GM23338 (cell line): ENCODE results near the gene TIAM1. TPM values are rescaled to one million over a fixed set of nuclear protein-coding genes. Genes with fewer than 3 reads are reported as not detected.

Source experiments
- ATAC-seq: fragments of 200-7000 bp; cut with Tn5 transposase; 3 replicates; pipeline ENCODE4 v1.9.1; 2020
- DNase-seq: peaks from one replicate; pipeline ENCODE4 v3.0.0-alpha.2; 2015; ENCODE audit warnings: low spot score
- H2AFZ ChIP-seq: fragments of 200-600 bp; sonication (generic); 2 replicates; pipeline ENCODE4 v1.8.0; 2016; ENCODE audit warnings: antibody characterized with exemption, mild to moderate bottlenecking, moderate library complexity
- H3F3A ChIP-seq: fragments of 200-600 bp; sonication (generic); replicated peaks from 2 replicates; pipeline ENCODE4 v1.8.0; 2017; ENCODE audit warnings: antibody characterized with exemption, mixed run types, low read depth
- H3K27ac ChIP-seq: fragments of 200-600 bp; sonication (generic); 2 replicates; pipeline ENCODE4 v1.6.1; 2016; ENCODE audit warnings: low read depth
- H3K27me3 ChIP-seq: fragments of 200-600 bp; sonication (generic); 2 replicates; pipeline ENCODE4 v1.8.0; 2016; ENCODE audit warnings: mild to moderate bottlenecking, mixed run types, moderate library complexity; ENCODE audit not compliant: insufficient read depth
- H3K36me3 ChIP-seq: fragments of 200-600 bp; sonication (generic); 2 replicates; pipeline ENCODE4 v1.8.0; 2016; ENCODE audit warnings: mild to moderate bottlenecking; ENCODE audit not compliant: insufficient read depth
- H3K4me1 ChIP-seq: fragments of 200-600 bp; sonication (generic); 2 replicates; pipeline ENCODE4 v1.8.0; 2016; ENCODE audit warnings: mild to moderate bottlenecking, moderate library complexity; ENCODE audit not compliant: insufficient read depth
- H3K4me2 ChIP-seq: fragments of 200-600 bp; sonication (generic); 2 replicates; pipeline ENCODE4 v1.7.1; 2017; ENCODE audit warnings: mixed run types
- H3K4me3 ChIP-seq: fragments of 200-600 bp; sonication (generic); 2 replicates; pipeline ENCODE4 v1.6.1; 2016; ENCODE audit warnings: mixed run types
- H3K79me2 ChIP-seq: fragments of 200-600 bp; sonication (generic); replicated peaks from 2 replicates; pipeline ENCODE4 v1.8.0; 2017; ENCODE audit warnings: mild to moderate bottlenecking; ENCODE audit not compliant: insufficient read depth
- H3K9me2 ChIP-seq: fragments of 200-600 bp; sonication (generic); 2 replicates; pipeline ENCODE4 v1.8.0; 2017; ENCODE audit not compliant: insufficient read depth
- H4K20me1 ChIP-seq: fragments of 200-600 bp; sonication (generic); replicated peaks from 2 replicates; pipeline ENCODE4 v1.8.0; 2017; ENCODE audit warnings: mild to moderate bottlenecking; ENCODE audit not compliant: insufficient read depth
- H3K27ac Mint-ChIP-seq: 2 replicates; pipeline ENCODE4 v1.8.0; 2020; ENCODE audit warnings: inconsistent platforms, mild to moderate bottlenecking, moderate library complexity, mixed read lengths
- H3K27me3 Mint-ChIP-seq: 3 replicates; pipeline ENCODE4 v1.8.0; 2022; ENCODE audit warnings: low read depth, mild to moderate bottlenecking, moderate library complexity, mixed read lengths, inconsistent platforms; ENCODE audit not compliant: insufficient read depth, poor library complexity
- H3K36me3 Mint-ChIP-seq: 3 replicates; pipeline ENCODE4 v1.8.0; 2021; ENCODE audit warnings: low read depth, mild to moderate bottlenecking, inconsistent platforms, moderate library complexity, mixed read lengths
- H3K4me1 Mint-ChIP-seq: 3 replicates; pipeline ENCODE4 v1.8.0; 2020; ENCODE audit warnings: mild to moderate bottlenecking, inconsistent platforms, mixed read lengths
- H3K4me3 Mint-ChIP-seq: 3 replicates; pipeline ENCODE4 v1.8.0; 2021; ENCODE audit warnings: moderate library complexity, mild to moderate bottlenecking, inconsistent platforms, mixed read lengths
- H3K9me3 Mint-ChIP-seq: 3 replicates; pipeline ENCODE4 v1.8.0; 2020; ENCODE audit warnings: moderate library complexity, mild to moderate bottlenecking, inconsistent platforms, mixed read lengths
- CREB1 ChIP-seq: fragments of 250-450 bp; sonication (Bioruptor Pico); IDR thresholded peaks from 2 replicates; pipeline ENCODE4 v1.5.0; 2020; ENCODE audit warnings: low read depth, mild to moderate bottlenecking, moderate library complexity
- CTCF ChIP-seq, 2 experiments: fragments of 200-600 bp in 1 of 2; sonication (generic) in 1 of 2; conservative IDR thresholded peaks; 2 replicates each; pipeline versions ENCODE4 v1.5.1 to v1.6.1; 2016 to 2017; ENCODE audit warnings: antibody characterized with exemption in 2 of 2, low read depth in 2 of 2, mild to moderate bottlenecking in 2 of 2, moderate library complexity in 1 of 2
- ETS1 ChIP-seq: IDR thresholded peaks from 2 replicates; pipeline ENCODE4 v1.6.1; 2016; ENCODE audit warnings: antibody characterized with exemption
- EZH2 ChIP-seq: fragments of 200-600 bp; sonication (generic); IDR thresholded peaks from one replicate; pipeline ENCODE4 v1.8.0; 2017; ENCODE audit warnings: antibody characterized with exemption, mild to moderate bottlenecking, low read depth; ENCODE audit not compliant: unreplicated experiment
- EZH2phosphoT487 ChIP-seq: fragments of 200-600 bp; sonication (generic); IDR thresholded peaks from one replicate; pipeline ENCODE4 v1.8.1; 2018; ENCODE audit warnings: antibody characterized with exemption; ENCODE audit not compliant: unreplicated experiment
- JUNB ChIP-seq: IDR thresholded peaks from one replicate; pipeline ENCODE4 v1.6.1; 2016; ENCODE audit warnings: antibody characterized with exemption; ENCODE audit not compliant: unreplicated experiment
- POLR2AphosphoS5 ChIP-seq: IDR thresholded peaks from 2 replicates; pipeline ENCODE4 v1.6.1; 2016; ENCODE audit warnings: antibody characterized with exemption, low read depth
- REST ChIP-seq: IDR thresholded peaks from one replicate; pipeline ENCODE4 v1.6.1; 2018; ENCODE audit warnings: antibody characterized with exemption; ENCODE audit not compliant: unreplicated experiment
- STAT1 ChIP-seq: IDR thresholded peaks from one replicate; pipeline ENCODE4 v1.6.1; 2016; ENCODE audit warnings: antibody characterized with exemption; ENCODE audit not compliant: unreplicated experiment
- ZNF331 ChIP-seq: fragments of 250-450 bp; sonication (Bioruptor Pico); IDR thresholded peaks from 2 replicates; pipeline ENCODE4 v1.5.0; 2020; ENCODE audit warnings: low read depth, mild to moderate bottlenecking, moderate library complexity
- polyA plus RNA-seq: library from polyadenylated mRNA; unstranded; fragments of >200 nt; fragmentation: Nextera tagmentation; extraction: Ambion mirVana; gene quantifications from 2 replicates; pipeline ENCODE4 v1.2.1, GENCODE V29; 2016
- total RNA-seq: library from RNA; depleted of rRNA; stranded (reverse); fragments of >200 nt; shearing (Covaris generic); gene quantifications from 2 replicates; pipeline ENCODE4 v1.2.3, GENCODE V29; 2014

Gene TIAM1
- total and polyA plus RNA-seq, 2 experiments from 2014 or later = 18.5 to 20.0 TPM

- no peak for ATAC-seq
- Histone ChIP-seq H3F3A (no peaks in the 10 kb centered on the region), H3K79me2 (no peaks in the 10 kb centered on the region), H3K4me2 (no peak overlapping the region), H3K4me1 (peaks cover 20% of the 10 kb centered on the region), H3K4me3 (no peak overlapping the region), H3K27me3 (no peaks in the 10 kb centered on the region), H4K20me1 (no peaks in the 10 kb centered on the region), H3K27ac (no peak overlapping the region), H3K36me3 (no peaks in the 10 kb centered on the region), H2AFZ (no peak overlapping the region), H3K9me2 (no peaks in the 10 kb centered on the region)
- TF ChIP-seq CREB1 (CRISPR knock-in tag) = no peak
- H3K4me1 Mint-ChIP-seq = peaks cover 17% of the 10 kb centered on the region
- no peak overlapping the region for H3K4me3 Mint-ChIP-seq
- DNase-seq = no peak
- no peak overlapping the region for H3K27ac Mint-ChIP-seq
- no peaks in the 10 kb centered on the region for H3K9me3 Mint-ChIP-seq
- peaks cover 11% of the 10 kb centered on the region for H3K36me3 Mint-ChIP-seq
- peaks cover 4% of the 10 kb centered on the region for H3K27me3 Mint-ChIP-seq
These were observed 179.1 kb downstream of the TIAM1 start for GRCh38 chr21:31164713-31165694.

GRCh38 chr21:31162827-31163226 lies 181.2 kb downstream of the TIAM1 start:
- H3K4me3 ChIP-seq = no peak overlapping the region
- ATAC-seq = no peak
- peaks cover 4% of the 10 kb centered on the region for H3K27me3 Mint-ChIP-seq
- H3K4me1 Mint-ChIP-seq = peaks cover 33% of the 10 kb centered on the region
- no peak overlapping the region for H3K4me2 ChIP-seq
- no peaks in the 10 kb centered on the region for H4K20me1 ChIP-seq
- H3K27ac ChIP-seq = no peak overlapping the region
- H3K4me1 ChIP-seq = peaks cover 41% of the 10 kb centered on the region
- no peak overlapping the region for H2AFZ ChIP-seq
- no peaks in the 10 kb centered on the region for H3K79me2 ChIP-seq
- H3K9me3 Mint-ChIP-seq = peaks cover under 1% of the 10 kb centered on the region; the same call in 1 of the 3 replicates
- H3K9me2 ChIP-seq = no peaks in the 10 kb centered on the region
- no peak overlapping the region; the same call in 1 of the 2 replicates for H3K27ac Mint-ChIP-seq
- peaks cover 12% of the 10 kb centered on the region for H3K36me3 Mint-ChIP-seq
- no peaks in the 10 kb centered on the region for H3F3A ChIP-seq
- H3K27me3 ChIP-seq = no peaks in the 10 kb centered on the region
- no peak for DNase-seq
- no peaks in the 10 kb centered on the region for H3K36me3 ChIP-seq
- H3K4me3 Mint-ChIP-seq = no peak overlapping the region
- TF ChIP-seq ETS1 (no peak), EZH2 (no peak), STAT1 (no peak), ZNF331 (CRISPR knock-in tag) (no peak), CTCF (conservative IDR thresholded peaks at IDR 0.05; ENCODE audit: low read depth in 2 of 2) (no peak), POLR2AphosphoS5 (no peak), CREB1 (CRISPR knock-in tag) (no peak), JUNB (no peak), REST (no peak), EZH2phosphoT487 (no peak)
